ENCODE data around the gene TMBIM1.

Gene TMBIM1

DNA sequence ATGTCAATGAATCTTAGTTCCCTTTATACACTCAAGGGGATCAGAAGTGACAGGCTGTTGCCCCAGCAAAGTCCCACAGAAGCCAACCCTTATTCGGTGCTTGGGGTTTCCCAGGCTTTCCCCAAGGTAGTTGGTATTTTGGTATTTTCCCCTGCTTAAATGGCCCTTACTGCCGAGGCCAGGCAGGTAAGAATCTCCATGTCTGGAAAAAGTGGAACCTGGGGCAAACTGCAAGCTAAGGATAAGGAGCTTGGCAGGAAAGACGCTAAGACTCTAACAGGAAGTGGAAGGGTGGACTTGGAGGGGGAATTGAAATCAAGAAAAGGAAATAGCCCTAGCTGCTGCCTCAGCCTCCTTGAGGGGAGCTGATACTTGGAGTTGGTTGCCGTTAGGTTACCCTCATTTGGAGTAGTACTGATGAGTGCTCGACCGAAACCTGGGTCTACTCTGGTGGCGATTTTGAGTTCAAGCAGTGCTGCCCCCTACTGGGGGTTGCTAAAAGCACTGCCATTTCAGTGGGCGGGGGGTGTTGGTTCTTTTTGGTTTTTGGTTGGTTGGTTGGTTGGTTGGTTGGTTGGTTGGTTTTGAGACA is 34.8 kb downstream of the TMBIM1 start:
- peak; percentile 30 to 54 for DNase-seq (ENCODE audit: low read depth in 2 of 2)

DNA sequence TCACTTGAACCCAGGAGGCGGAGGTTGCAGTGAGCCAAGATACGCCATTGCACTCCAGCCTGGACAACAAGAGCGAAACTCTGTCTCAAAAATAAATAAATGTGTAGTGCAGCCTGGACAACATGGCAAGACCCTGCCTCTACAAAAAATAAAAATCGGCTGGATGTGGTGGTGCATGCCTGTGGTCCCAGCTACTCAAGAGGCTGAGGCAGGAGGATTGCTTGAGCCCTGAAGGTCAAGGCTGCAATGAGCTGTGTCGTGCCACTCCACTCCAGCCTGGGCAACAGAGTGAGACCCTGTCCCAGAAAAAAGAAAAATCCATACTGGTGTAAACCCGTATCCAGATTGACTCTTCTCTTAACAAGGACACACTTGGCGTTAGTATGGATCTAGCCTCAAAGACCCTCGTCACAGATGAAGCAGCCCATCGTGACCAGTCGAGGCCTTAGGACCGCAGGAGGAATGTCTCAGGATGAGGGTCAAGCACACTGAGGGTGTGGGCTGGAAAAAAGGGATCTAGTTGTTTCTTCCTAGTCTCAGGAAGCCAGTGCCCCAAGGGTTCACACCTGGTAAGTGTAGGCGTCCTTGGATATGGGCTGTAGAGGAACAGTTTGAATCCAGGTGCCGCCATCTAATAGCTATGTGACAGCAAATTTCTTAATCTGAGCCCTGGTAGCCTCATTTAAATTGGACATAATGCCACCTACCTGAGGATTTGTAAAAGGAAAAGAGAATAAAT is 35.5 kb downstream of the TMBIM1 start:
- no peak for DNase-seq (ENCODE audit: low read depth in 2 of 2)

DNA sequence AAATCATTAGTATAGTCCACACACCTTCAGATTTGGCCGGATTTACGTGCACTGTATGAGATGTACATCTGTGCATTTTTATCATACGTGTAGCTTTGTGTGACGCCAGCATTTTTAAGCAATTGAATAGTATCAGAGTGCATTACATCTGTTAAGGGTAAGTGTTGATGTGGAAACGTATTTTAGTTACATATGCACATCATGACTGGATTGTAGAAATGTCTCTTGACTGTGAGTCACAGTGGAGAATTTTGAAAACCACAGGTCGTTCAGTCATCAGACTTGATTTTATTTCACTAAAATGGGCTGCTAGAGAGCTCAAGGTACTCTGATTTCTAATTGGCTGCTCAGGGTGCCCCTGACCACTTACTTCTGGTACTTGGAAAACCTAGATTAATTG is 36.9 kb downstream of the TMBIM1 start:
- no peak for DNase-seq (ENCODE audit: low read depth in 2 of 2)

DNA sequence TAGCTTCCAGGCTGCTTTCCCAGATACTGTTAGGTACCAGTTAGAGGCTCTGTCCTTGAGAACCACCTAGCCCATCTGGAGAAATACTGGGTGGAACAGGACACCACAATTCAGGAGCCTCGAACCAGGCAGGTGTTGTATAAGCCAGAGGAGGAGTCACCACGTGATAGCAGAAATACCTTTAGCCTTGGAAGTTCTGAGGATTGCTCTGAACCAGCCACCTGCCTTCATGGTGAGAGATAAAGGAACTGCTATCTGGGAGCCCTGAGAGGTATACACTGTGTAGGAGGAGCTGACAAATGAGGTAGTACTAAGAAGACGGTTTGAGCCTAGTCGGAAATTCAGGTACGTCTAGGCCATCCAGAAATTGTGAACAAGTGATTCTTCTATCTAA is 39.1 kb downstream of the TMBIM1 start:
- no peak for DNase-seq (ENCODE audit: low read depth in 2 of 2)

- DNase-seq (ENCODE audit: low read depth in 2 of 2), result no peak
Measured at GRCh38 chr2:218252509-218253231, 39.6 kb downstream of the TMBIM1 start.

- DNase-seq (ENCODE audit: low read depth in 2 of 2), result no peak
Measured at GRCh38 chr2:218249691-218250090, 42.6 kb downstream of the TMBIM1 start.

DNA sequence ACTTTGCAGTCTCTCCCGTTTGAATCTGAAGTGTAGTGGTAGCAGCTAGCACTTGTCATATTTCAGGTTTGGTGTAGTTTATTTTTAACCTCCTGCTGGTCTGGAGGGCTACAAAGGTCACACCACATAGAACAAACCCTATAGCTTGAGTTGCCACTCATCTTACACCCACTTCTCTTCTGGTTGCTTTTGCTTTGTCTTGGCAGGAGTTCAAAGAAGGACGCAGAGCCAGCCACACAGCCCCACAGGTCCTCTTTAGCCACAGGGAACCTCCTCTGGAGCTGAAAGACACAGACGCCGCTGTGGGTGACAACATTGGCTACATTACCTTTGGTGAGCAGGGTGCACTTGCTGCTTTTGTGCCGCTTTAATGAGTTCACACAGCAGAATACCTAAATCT is 47.1 kb downstream of the TMBIM1 start:
- no peak for DNase-seq (ENCODE audit: low read depth in 2 of 2)

DNA sequence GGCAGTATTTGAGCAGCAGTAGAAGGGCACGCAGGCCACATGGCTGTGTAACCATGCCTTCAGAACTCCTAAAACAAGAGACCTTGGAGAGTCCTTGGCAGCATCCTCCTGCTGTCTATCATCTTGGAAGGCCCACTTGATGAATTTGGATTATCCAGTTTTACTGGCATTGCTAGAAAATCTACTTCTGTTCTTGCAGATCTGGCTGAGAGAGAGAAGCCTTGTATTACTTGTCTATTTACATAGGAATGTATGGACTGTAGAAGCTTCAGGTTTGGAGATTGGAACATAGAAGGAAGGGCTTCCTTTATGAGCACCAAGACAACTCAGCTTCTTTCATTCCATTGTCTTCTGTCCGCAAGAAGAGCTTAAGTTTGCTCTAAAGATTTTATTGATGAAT is 47.6 kb downstream of the TMBIM1 start:
- DNase-seq (ENCODE audit: low read depth in 2 of 2), result no peak

- no peak for DNase-seq (ENCODE audit: low read depth in 2 of 2)
Measured at GRCh38 chr2:218244204-218244603, 48.1 kb downstream of the TMBIM1 start.

DNA sequence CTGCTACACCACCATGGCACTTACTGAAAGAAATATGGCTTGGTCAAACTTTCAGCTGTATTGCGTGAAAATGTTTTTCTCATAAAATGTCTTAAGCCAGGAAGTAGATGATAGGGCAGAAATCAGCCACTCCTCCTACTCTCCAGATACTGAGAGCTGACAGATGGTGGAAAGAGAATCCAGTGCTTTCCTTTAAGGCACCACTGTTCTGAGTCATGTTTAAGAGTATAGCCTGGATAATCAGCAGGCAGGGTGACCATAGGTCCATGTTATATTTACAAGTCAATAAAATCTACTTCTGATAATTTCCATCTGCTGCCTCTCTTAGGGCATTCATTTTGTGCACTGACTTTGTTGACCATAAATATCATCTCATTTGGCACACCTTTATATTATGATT is 53.4 kb downstream of the TMBIM1 start:
- DNase-seq (ENCODE audit: low read depth in 2 of 2), result no peak

- DNase-seq (ENCODE audit: low read depth in 2 of 2), result no peak
Measured at GRCh38 chr2:218236829-218237228, 55.5 kb downstream of the TMBIM1 start.

- DNase-seq (ENCODE audit: low read depth in 2 of 2), result no peak
Measured at GRCh38 chr2:218235017-218235416, 57.3 kb downstream of the TMBIM1 start.

GRCh38 chr2:218234521-218234920 is 57.8 kb downstream of the TMBIM1 start:
- no peak for DNase-seq (ENCODE audit: low read depth in 2 of 2)

- DNase-seq (ENCODE audit: low read depth in 2 of 2), result no peak
Measured at GRCh38 chr2:218233543-218233942, 58.8 kb downstream of the TMBIM1 start.

DNA sequence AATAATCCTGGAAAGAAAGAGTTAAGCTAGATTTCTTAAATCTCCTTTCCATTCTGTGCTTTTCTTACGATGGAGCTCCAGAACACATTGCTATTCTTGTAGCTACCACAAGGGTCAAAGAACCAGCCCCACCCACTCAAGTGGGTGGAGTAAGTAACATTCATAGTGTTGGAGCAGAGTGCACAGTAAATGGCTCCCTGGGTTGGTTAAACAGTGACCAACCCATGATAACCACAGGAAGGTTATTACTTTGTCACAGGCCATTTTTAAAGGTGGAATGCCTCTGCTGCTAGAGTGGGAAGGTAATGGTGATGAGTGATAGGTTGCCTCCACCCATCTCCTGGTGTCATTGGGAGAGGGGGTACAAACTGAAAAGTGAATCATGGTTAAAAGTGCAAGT is 61.4 kb downstream of the TMBIM1 start:
- no peak for DNase-seq (ENCODE audit: low read depth in 2 of 2)

- no peak for DNase-seq (ENCODE audit: low read depth in 2 of 2)
Measured at GRCh38 chr2:218229851-218230250, 62.5 kb downstream of the TMBIM1 start.

- peak in 1 of 2 donors; percentile 30 for DNase-seq (ENCODE audit: low read depth in 2 of 2)
Measured at GRCh38 chr2:218229239-218229638, 63.1 kb downstream of the TMBIM1 start.

- DNase-seq (ENCODE audit: low read depth in 2 of 2), result no peak
Measured at GRCh38 chr2:218228366-218229090, 63.8 kb downstream of the TMBIM1 start.

- no peak for DNase-seq (ENCODE audit: low read depth in 2 of 2)
Measured at GRCh38 chr2:218226903-218227302, 65.4 kb downstream of the TMBIM1 start.
